Mesenteric fat pad (tissue), 1 donor: ENCODE results near the gene GRIPAP1. TPM values are rescaled to one million over a fixed set of nuclear protein-coding genes. Genes with fewer than 3 reads are reported as not detected.

Experiments used
- DNase-seq: peaks from one replicate; pipeline ENCODE4 v3.0.0-alpha.2; 2020; ENCODE audit warnings: low spot score
- total RNA-seq: library from RNA; stranded (reverse); fragmentation: NEBNext Ultra II Directional; extraction: Animal tissue kit (Norgen Biotek cat#: 25700); gene quantifications from one replicate; pipeline ENCODE4 v1.2.1, GENCODE V29; 2021
- donor health status: DM: yes; HTN: yes; CAD: no.

Gene GRIPAP1
- total RNA-seq, 1 donor from 2014 or later: 37.6 TPM

GRCh38 chrX:48927736-48928382, 74.2 kb downstream of the GRIPAP1 start:
- DNase-seq: no peak

GRCh38 chrX:48927123-48927522, 74.9 kb downstream of the GRIPAP1 start:
- no peak for DNase-seq

GRCh38 chrX:48924270-48924669, 77.8 kb downstream of the GRIPAP1 start:
- DNase-seq: no peak

- DNase-seq: no peak
These were observed 78.3 kb downstream of the GRIPAP1 start for GRCh38 chrX:48923771-48924170.

Other genes starting within 250 kb of the GRIPAP1 start
- gene GLOD5, start 240.5 kb downstream of the GRIPAP1 start, total RNA-seq: not detected
- gene GATA1, start 215.7 kb downstream of the GRIPAP1 start, total RNA-seq: not detected
- 47.1 TPM for gene HDAC6, start 200.2 kb downstream of the GRIPAP1 start, total RNA-seq
- not detected for gene ERAS, start 175.8 kb downstream of the GRIPAP1 start, total RNA-seq
- not detected for gene PCSK1N, start 166.7 kb downstream of the GRIPAP1 start, total RNA-seq
- 22.1 TPM for gene TIMM17B, start 104.5 kb downstream of the GRIPAP1 start, total RNA-seq
- 50.6 TPM for gene PQBP1, start 104.3 kb downstream of the GRIPAP1 start, total RNA-seq
- gene SLC35A2, start 90.6 kb downstream of the GRIPAP1 start, total RNA-seq: 24.5 TPM
- 5.7 TPM for gene PIM2, start 83.2 kb downstream of the GRIPAP1 start, total RNA-seq
- 40.0 TPM for gene OTUD5, start 44.7 kb downstream of the GRIPAP1 start, total RNA-seq
- gene KCND1, start 30.4 kb downstream of the GRIPAP1 start, total RNA-seq: 1.3 TPM
- gene TFE3, start 41.1 kb upstream of the GRIPAP1 start, total RNA-seq: 103 TPM
- 4.0 TPM for gene CCDC120, start 56.7 kb upstream of the GRIPAP1 start, total RNA-seq
- gene PRAF2, start 71.7 kb upstream of the GRIPAP1 start, total RNA-seq: 20.7 TPM
- 73.4 TPM for gene WDR45, start 77.6 kb upstream of the GRIPAP1 start, total RNA-seq
- 18.2 TPM for gene GPKOW, start 121.5 kb upstream of the GRIPAP1 start, total RNA-seq
- gene MAGIX, start 160.5 kb upstream of the GRIPAP1 start, total RNA-seq: 1.6 TPM
- gene PLP2, start 169.6 kb upstream of the GRIPAP1 start, total RNA-seq: 74.3 TPM
- 12.5 TPM for gene PRICKLE3, start 184.1 kb upstream of the GRIPAP1 start, total RNA-seq
- gene SYP, start 197.9 kb upstream of the GRIPAP1 start, total RNA-seq: 1.00 TPM
- gene CACNA1F, start 231.1 kb upstream of the GRIPAP1 start, total RNA-seq: not detected
- gene CCDC22, start 233.2 kb upstream of the GRIPAP1 start, total RNA-seq: 12.3 TPM